Stimulated activated CD8-positive, alpha-beta memory T cell treated with anti-CD3 and anti-CD28 coated beads, Interleukin-15, amount 100 ng/mL, for 4 hours (primary cell): ENCODE results near the gene ARHGAP1.
"Not testable (repeated sequence)": the region's sequence is repeated elsewhere in the genome, so short reads cannot be mapped to it uniquely, and the experiment has no call there.

Experiments
- DNase-seq, 2 donors: peaks; one replicate each; pipeline ENCODE4 v3.0.0-alpha.2; 2020; ENCODE audit warnings: low read depth in 2 of 2

The ARHGAP1 gene

GRCh38 chr11:46723359-46723680 lies 22.9 kb upstream of the ARHGAP1 start:
- no peak for DNase-seq

- DNase-seq, result no peak
Measured at GRCh38 chr11:46722566-46723358, 22.3 kb upstream of the ARHGAP1 start.

- no peak for DNase-seq
Measured at GRCh38 chr11:46721286-46721685, 20.9 kb upstream of the ARHGAP1 start.

GRCh38 chr11:46719543-46720218 lies 19.3 kb upstream of the ARHGAP1 start:
- no peak for DNase-seq

- DNase-seq, result no peak
Measured at GRCh38 chr11:46719048-46719542, 18.7 kb upstream of the ARHGAP1 start, which contains the start of gene F2. TSS of gene F2 (plus strand) at chr11:46719213. CDS start at chr11:46719236, 23 bp downstream.

GRCh38 chr11:46718155-46719019 lies 18.0 kb upstream of the ARHGAP1 start:
- DNase-seq, result no peak

- not testable (repeated sequence) for DNase-seq
Measured at GRCh38 chr11:46717825-46718154, 17.4 kb upstream of the ARHGAP1 start.

GRCh38 chr11:46712874-46713576 lies 12.6 kb upstream of the ARHGAP1 start:
- DNase-seq, result no peak

- no peak for DNase-seq
Measured at GRCh38 chr11:46711303-46711702, 10.9 kb upstream of the ARHGAP1 start.

GRCh38 chr11:46710821-46711269 lies 10.4 kb upstream of the ARHGAP1 start:
- no peak for DNase-seq

- not testable (repeated sequence) for DNase-seq
Measured at GRCh38 chr11:46709351-46709750, 8.9 kb upstream of the ARHGAP1 start.

GRCh38 chr11:46706886-46707285 lies 6.5 kb upstream of the ARHGAP1 start:
- no peak for DNase-seq

- DNase-seq, result no peak
Measured at GRCh38 chr11:46705070-46705688, 4.8 kb upstream of the ARHGAP1 start.

GRCh38 chr11:46701078-46701654 lies 747 bp upstream of the ARHGAP1 start:
- no peak for DNase-seq

- DNase-seq, result no peak
Measured at GRCh38 chr11:46698597-46698996, 1.8 kb downstream of the ARHGAP1 start.

- no peak for DNase-seq
Measured at GRCh38 chr11:46697723-46698122, 2.7 kb downstream of the ARHGAP1 start.

GRCh38 chr11:46697303-46697702 lies 3.1 kb downstream of the ARHGAP1 start:
- DNase-seq, result no peak

GRCh38 chr11:46696212-46696558 lies 4.2 kb downstream of the ARHGAP1 start:
- DNase-seq, result no peak

- no peak for DNase-seq
Measured at GRCh38 chr11:46695345-46696211, 4.8 kb downstream of the ARHGAP1 start.

GRCh38 chr11:46694607-46695006 lies 5.8 kb downstream of the ARHGAP1 start:
- DNase-seq, result no peak
